ENCODE measurements around the gene USP20. TPM values are rescaled to one million over a fixed set of nuclear protein-coding genes. Genes with fewer than 3 reads are reported as not detected.

Gene USP20
- total RNA-seq, 2 experiments from 2014 or later: 52.2 to 54.2 TPM

DNA sequence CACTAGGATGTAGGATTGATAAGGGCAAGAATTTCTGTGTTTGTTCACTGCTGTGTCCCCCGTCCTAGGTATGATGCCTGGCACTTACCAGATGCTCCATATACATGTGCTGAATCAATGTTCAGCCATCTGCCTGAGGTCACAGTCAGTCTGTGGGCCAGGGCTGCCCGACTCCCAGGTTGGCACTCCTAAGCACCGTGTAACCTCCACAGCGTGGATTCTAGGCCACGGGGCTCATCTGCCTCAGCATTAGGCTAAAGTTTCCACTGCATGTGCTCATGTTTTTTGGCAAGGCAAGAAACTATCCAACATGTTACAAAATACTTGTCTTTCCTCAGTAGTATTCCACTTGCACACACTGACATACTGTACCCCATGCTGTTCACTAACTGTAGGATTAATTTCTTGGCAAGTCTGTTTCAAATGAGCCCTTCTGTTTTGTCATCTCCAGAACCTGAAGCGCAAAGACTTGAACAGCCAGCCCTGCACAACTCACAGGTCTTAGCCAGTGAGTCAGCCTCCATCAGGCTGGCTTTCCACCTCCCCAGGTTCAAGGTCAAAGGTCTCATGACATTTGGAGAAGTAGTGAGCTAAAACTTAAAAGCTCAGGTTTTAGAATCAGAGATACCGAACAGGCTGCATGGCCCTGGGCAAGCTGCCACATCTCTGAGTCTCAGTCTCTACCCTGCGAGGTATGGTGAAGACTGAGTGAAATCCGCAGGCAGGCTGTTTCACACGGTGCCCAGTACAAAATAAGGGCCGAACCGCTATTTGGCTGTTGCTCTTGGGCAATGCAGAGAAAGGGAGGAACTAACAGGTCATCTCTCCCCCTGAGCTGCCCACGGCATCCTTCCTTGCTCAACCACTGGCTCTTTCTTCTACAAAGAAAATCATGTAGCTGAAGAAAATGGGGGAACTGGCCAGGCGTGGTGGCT is 18.5 kb upstream of the USP20 start:
- ChIA-PET POLR2A (interaction anchor here (0.7 kb wide), 2 partner anchors 13 to 185 kb away, joined by 3 to 6 read pairs; no protein-coding TSS in a partner anchor), CTCF (no interaction called here)

- CTCF ChIA-PET: no interaction called here
- POLR2A ChIA-PET: interaction anchor here (0.6 to 1.3 kb wide), 2 partner anchors 12 to 19 kb away, joined by 3 to 7 read pairs; partner anchors contain the start of genes C9orf78 and USP20
Observed at GRCh38 chr9:129822898-129823541, 12.2 kb upstream of the USP20 start.

DNA sequence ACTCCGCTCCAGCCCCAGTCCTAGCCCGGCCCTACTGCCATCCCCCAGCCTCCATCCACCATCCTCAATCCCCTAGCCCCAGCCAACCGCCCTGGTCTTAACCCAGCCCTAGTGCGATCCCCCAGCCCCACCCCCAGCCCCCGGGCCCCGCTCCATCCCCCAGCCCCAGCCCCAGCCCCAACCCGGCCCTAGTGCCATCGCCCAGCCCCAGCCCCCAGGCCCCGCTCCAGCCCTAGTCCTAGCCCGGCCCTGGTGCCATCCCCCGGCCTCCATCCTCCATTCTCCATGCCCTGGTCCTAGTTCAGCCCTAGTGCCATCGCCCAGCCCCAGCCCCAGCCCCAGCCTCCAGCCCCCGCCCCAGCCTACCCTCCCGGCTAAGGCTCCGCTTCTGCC is 11.7 kb upstream of the USP20 start:
- ChIA-PET CTCF (no interaction called here), POLR2A (interaction anchor here (0.5 to 1.3 kb wide), 3 partner anchors 9 to 70 kb away, joined by 3 to 7 read pairs (median 4); partner anchors contain the start of genes C9orf78 and USP20)

GRCh38 chr9:129823935-129824601 is 11.2 kb upstream of the USP20 start, which contains the start of gene TOR1A:
TSS of gene TOR1A (minus strand) at chr9:129824136. CDS start at chr9:129824085, 51 bp downstream.
- POLR2A ChIA-PET: interaction anchor here (0.5 to 1.3 kb wide), 3 partner anchors 9 to 70 kb away, joined by 3 to 7 read pairs (median 4); partner anchors contain the start of genes C9orf78 and USP20
- CTCF ChIA-PET: no interaction called here

DNA sequence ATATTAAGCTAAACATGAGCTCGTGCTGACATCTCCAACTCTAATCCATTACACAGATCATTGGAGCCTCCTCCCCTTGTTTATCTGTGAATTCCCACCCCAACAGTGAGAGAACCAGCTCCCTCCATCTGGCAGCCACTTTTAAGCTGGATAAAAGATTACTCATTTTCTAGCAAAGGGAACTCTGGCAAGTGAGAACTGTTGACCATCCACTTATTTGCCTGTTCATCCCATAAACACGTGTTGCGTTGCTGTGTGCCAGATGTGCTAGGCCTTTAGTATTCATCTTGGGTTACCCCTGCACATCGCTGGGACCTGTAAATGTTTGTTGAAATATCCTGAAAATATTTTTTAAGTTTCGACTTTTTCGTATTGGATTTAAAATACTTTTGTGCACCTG is 8.9 kb upstream of the USP20 start:
- ChIA-PET CTCF (no interaction called here), POLR2A (interaction anchor here (0.6 kb wide), 2 partner anchors 18 to 138 kb away, joined by 6 to 7 read pairs; no protein-coding TSS in a partner anchor)

DNA sequence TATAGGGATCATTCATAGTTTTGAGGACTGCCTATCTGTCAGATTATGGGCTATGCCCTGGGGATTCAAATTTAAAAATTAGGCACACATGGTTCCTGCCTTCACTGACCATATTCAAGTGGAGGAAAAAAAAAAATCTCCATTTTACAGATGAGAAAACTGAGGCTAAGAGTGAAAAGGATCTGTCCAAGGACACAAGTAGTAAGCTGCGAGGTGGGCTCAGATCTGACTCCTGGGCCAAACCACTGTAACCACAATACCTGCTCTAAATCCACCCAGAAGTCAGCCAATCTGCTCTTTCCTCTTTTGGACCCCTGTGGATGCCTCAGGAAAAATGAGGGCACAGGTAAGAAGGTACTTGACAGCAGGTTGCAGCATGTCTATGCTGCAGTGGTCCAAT is 8.5 kb upstream of the USP20 start:
- CTCF ChIA-PET: no interaction called here
- POLR2A ChIA-PET: interaction anchor here (0.5 to 0.6 kb wide), 2 partner anchors 17 to 60 kb away, joined by 7 to 8 read pairs; no protein-coding TSS in a partner anchor

- ChIA-PET POLR2A (no interaction called here), CTCF (interaction anchor here (1.0 kb wide), 1 partner anchor 57 kb away, joined by 3 read pairs; no protein-coding TSS in a partner anchor)
Observed at GRCh38 chr9:129828051-129828450, 7.2 kb upstream of the USP20 start.

DNA sequence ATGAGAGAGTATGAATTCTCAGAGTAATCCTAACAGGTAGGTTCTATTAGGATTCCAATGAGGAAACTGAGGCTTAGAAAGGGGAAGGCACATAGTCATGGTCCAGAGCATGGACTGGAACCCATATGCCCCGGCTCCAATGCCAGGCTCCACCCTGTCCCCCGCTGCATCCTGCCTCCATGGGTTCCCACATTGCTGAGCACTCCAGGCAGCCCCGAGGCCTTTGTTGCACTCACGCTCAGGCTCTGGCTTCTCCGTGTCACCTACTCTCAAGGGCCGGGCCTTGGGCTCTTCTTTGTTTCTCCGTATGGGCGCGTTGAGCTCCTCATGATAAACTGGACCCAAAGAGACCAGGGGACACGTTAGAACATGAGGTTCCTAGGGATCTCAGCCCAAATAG is 6.3 kb upstream of the USP20 start:
- CTCF ChIA-PET: interaction anchor here (1.0 kb wide), 1 partner anchor 57 kb away, joined by 3 read pairs; no protein-coding TSS in a partner anchor
- POLR2A ChIA-PET: no interaction called here

- POLR2A ChIA-PET: interaction anchor here (0.6 to 0.7 kb wide), 4 partner anchors 30 to 916 kb away, joined by 3 to 10 read pairs (median 4); no protein-coding TSS in a partner anchor
- CTCF ChIA-PET: no interaction called here
Observed at GRCh38 chr9:129832982-129833381, 2.3 kb upstream of the USP20 start.

GRCh38 chr9:129834489-129835127 is 650 bp upstream of the USP20 start:
- CTCF ChIA-PET: interaction anchor here (0.9 to 1.3 kb wide), 2 partner anchors 25 to 32 kb away, joined by 3 read pairs; no protein-coding TSS in a partner anchor
- POLR2A ChIA-PET: interaction anchor here (0.6 to 1.6 kb wide), 7 partner anchors 11 to 294 kb away, joined by 3 to 7 read pairs (median 3); partner anchors contain the start of gene TOR1A

DNA sequence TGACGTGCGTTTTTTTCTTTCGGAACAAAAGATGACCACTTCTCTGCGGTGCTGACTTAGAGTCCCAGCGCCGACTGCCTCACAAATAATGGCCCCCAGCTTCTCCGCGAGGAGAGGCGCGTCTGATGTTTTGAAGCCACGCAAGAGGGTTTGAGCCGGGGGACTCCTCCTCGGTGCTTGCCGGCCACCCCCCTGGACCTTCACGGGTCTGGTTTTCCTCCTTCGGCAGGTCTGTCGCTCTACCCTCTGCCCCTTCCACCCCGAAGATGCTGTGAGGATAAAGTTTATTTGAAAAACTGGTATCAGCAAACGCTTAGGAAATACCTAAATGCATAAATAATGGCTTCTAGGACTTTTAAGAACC is 584 bp downstream of the USP20 start:
- POLR2A ChIA-PET: interaction anchor here (1.4 to 1.6 kb wide), 2 partner anchors 12 to 27 kb away, joined by 4 to 7 read pairs; partner anchors contain the start of gene TOR1A
- CTCF ChIA-PET: interaction anchor here (0.6 to 1.4 kb wide), 3 partner anchors 15 to 109 kb away, joined by 3 to 9 read pairs (median 5); no protein-coding TSS in a partner anchor

GRCh38 chr9:129836311-129837007 is 1.2 kb downstream of the USP20 start:
- ChIA-PET POLR2A (interaction anchor here (1.4 kb wide), 1 partner anchor 27 kb away, joined by 4 read pairs; no protein-coding TSS in a partner anchor), CTCF (interaction anchor here (0.7 to 1.4 kb wide), 6 partner anchors 16 to 188 kb away, joined by 3 to 5 read pairs (median 3); no protein-coding TSS in a partner anchor)

DNA sequence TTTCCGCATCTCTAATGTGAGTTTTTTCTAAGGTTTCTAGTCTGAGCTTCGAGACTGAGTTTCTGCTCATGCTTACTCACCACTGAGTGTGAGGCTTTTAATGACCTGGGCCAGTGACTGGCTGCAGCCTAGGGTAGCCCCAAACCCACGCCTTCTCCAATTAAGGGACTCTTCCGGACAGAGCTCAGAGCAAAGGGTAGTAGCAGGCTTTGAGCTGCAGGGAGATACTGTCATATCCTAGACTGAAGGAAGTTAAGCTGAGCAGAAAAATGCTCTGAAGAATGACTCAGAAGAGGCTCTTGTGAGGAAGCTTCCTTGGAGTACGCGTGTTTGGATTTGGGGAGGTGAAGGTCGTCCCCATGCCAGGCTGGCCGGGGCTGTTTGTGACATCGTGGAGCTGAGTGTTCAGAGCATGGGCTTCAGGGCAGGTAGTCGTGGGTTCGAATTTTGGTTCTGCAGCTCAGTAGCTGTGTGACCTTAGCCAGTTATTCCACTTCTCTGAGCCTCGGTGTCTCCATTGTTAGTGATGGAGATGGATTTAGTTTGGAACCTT is 3.5 kb downstream of the USP20 start:
- POLR2A ChIA-PET: interaction anchor here (0.6 to 1.1 kb wide), 2 partner anchors 26 to 28 kb away, joined by 5 to 6 read pairs; no protein-coding TSS in a partner anchor
- CTCF ChIA-PET: interaction anchor here (0.9 kb wide), 2 partner anchors 26 to 268 kb away, joined by 3 to 5 read pairs; no protein-coding TSS in a partner anchor

DNA sequence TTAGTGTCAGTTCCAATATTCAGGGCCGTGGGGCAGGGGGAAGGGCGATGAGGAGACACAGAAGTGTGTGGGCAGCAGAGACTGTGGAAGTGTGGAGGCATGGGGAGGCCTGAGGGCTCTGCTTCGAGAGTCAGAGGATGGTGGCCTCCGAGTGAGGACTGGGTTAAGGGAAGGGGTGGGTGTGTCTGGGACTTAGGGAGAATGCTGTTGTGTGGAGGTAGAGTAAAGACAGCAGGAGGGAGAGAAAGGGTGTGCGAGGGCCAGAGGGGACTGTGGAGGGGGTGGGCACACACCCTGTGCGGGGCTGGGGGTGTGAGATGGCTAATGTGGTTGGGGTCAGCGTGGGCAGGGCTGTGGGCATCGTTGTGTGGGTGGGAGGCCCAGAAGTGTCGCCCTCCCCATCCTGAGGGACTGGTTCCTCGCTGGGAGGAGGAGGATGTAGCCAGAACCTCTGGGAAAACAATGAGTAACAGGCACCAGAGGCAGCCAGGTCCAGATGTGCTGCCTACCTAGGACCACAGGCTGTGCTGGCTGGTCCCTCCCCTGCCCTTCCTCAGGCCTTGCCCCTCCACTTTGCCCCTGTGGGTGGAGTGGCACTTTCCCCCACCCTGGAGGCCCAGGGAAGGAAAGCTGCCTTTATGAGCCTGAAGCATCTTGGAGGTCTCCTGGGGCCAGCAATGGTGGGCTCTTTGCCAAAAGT is 4.2 kb downstream of the USP20 start:
- POLR2A ChIA-PET: interaction anchor here (1.1 kb wide), 1 partner anchor 26 kb away, joined by 5 read pairs; no protein-coding TSS in a partner anchor
- CTCF ChIA-PET: interaction anchor here (0.9 kb wide), 1 partner anchor 25 kb away, joined by 5 read pairs; no protein-coding TSS in a partner anchor

GRCh38 chr9:129840034-129840433 is 4.8 kb downstream of the USP20 start:
- POLR2A ChIA-PET: no interaction called here
- CTCF ChIA-PET: no interaction called here

- CTCF ChIA-PET: no interaction called here
Observed at GRCh38 chr9:129841071-129841470, 5.8 kb downstream of the USP20 start.

DNA sequence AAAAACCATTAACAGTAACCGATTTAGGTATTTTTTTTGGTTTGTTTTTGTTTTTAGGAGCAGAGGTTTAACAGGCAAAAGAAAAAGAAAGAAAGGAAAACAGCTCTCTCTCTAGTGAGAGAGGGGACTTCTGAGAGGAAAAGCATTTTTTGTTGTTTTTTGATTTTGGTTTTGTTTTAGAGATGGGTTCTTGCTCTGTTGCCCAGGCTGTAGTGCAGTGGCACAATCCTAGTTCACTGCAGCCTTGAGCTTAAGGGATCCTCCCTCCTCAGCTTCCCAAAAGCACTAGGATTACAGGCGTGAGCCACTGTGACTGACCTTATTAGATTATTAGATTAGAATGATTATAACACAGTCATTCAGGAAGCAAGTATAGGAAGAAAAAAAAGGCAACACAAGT is 10.1 kb downstream of the USP20 start:
- POLR2A ChIA-PET: no interaction called here
- CTCF ChIA-PET: interaction anchor here (0.9 to 1.0 kb wide), 2 partner anchors 22 to 37 kb away, joined by 3 read pairs; no protein-coding TSS in a partner anchor

More at GRCh38 chr9:129841071-129841470, 5.8 kb downstream of the USP20 start:
- POLR2A ChIA-PET: no interaction called here
